DOHH2 (cell line): ENCODE measurements around the gene RHO.

Source experiments
- EZH2phosphoT487 ChIP-seq: fragments of 200-600 bp; sonication (generic); IDR thresholded peaks from 2 replicates; pipeline ENCODE4 v1.6.1; 2017; ENCODE audit warnings: borderline replicate concordance, mild to moderate bottlenecking, antibody characterized with exemption, low read length, moderate library complexity, mixed read lengths
- TF ChIP-seq, protein P1 (sequence below): fragments of 200-600 bp; sonication (generic); IDR thresholded peaks from one replicate; pipeline ENCODE4 v1.5.1; 2014; ENCODE audit warnings: antibody characterized with exemption, mild to moderate bottlenecking, low read depth, low read length; ENCODE audit not compliant: poor library complexity, severe bottlenecking

GRCh38 chr3:129536804-129537203 lies 8.4 kb downstream of the RHO start:
- TF ChIP-seq, protein P1, sequence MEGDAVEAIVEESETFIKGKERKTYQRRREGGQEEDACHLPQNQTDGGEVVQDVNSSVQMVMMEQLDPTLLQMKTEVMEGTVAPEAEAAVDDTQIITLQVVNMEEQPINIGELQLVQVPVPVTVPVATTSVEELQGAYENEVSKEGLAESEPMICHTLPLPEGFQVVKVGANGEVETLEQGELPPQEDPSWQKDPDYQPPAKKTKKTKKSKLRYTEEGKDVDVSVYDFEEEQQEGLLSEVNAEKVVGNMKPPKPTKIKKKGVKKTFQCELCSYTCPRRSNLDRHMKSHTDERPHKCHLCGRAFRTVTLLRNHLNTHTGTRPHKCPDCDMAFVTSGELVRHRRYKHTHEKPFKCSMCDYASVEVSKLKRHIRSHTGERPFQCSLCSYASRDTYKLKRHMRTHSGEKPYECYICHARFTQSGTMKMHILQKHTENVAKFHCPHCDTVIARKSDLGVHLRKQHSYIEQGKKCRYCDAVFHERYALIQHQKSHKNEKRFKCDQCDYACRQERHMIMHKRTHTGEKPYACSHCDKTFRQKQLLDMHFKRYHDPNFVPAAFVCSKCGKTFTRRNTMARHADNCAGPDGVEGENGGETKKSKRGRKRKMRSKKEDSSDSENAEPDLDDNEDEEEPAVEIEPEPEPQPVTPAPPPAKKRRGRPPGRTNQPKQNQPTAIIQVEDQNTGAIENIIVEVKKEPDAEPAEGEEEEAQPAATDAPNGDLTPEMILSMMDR: no peak
- TF ChIP-seq EZH2phosphoT487: no peak
